Muscle layer of colon (tissue), 2 donors: ENCODE measurements around the gene CCDC136.

ENCODE experiments used
- H3K27ac ChIP-seq: one replicate; pipeline ENCODE4 v1.7.0; 2013; ENCODE audit warnings: low read depth, mild to moderate bottlenecking, low read length, moderate library complexity
- H3K27me3 ChIP-seq, 2 donors: one replicate each; pipeline ENCODE4 v1.7.0; 2013; ENCODE audit warnings: low read length in 2 of 2, mild to moderate bottlenecking in 2 of 2; ENCODE audit not compliant: insufficient read depth in 2 of 2, control insufficient read depth in 1 of 2
- H3K36me3 ChIP-seq: one replicate; pipeline ENCODE4 v1.7.0; 2013; ENCODE audit warnings: mild to moderate bottlenecking, low read length; ENCODE audit not compliant: insufficient read depth
- H3K4me1 ChIP-seq: one replicate; pipeline ENCODE4 v1.7.0; 2013; ENCODE audit warnings: mild to moderate bottlenecking, low read length; ENCODE audit not compliant: insufficient read depth
- H3K4me3 ChIP-seq, 2 donors: one replicate each; pipeline ENCODE4 v1.7.0; 2013; ENCODE audit warnings: low read length in 2 of 2, low read depth in 1 of 2, mild to moderate bottlenecking in 1 of 2, moderate library complexity in 1 of 2
- H3K9ac ChIP-seq: one replicate; pipeline ENCODE4 v1.7.0; 2013; ENCODE audit warnings: low read length
- H3K9me3 ChIP-seq: one replicate; pipeline ENCODE4 v1.7.0; 2013; ENCODE audit warnings: mild to moderate bottlenecking, low read length
- donor health status: abdominal sarcoma.
- donor health status: Adenocarcinoma of cecum.

The CCDC136 gene

DNA sequence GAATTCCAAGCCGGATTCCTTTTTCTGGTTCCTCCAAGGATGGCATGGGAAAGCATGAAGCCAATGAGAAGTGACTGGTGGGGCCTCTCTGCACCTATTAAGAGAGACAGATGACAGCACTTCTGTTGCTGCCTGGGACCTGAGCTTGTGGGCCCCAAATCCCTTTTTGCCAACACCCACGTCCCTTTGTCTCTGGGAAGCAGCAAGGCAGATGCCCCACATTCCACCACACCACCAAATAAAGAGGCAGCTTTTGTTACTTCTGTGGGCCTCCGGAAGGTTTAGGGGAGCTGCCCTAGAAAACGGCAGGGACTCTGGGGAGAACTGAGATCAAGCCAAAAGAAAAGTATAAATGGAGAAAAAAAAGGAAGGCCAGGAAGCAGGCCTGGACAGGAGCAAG, 3.4 kb downstream of the CCDC136 start:
- H3K9me3 ChIP-seq = no peaks in the 10 kb centered on the region
- H3K4me1 ChIP-seq = peaks cover 21% of the 10 kb centered on the region
- H3K27ac ChIP-seq = no peak overlapping the region
- H3K27me3 ChIP-seq = no peaks in the 10 kb centered on the region
- no peaks in the 10 kb centered on the region for H3K36me3 ChIP-seq
- H3K9ac ChIP-seq = no peak overlapping the region
- no peak overlapping the region for H3K4me3 ChIP-seq

DNA sequence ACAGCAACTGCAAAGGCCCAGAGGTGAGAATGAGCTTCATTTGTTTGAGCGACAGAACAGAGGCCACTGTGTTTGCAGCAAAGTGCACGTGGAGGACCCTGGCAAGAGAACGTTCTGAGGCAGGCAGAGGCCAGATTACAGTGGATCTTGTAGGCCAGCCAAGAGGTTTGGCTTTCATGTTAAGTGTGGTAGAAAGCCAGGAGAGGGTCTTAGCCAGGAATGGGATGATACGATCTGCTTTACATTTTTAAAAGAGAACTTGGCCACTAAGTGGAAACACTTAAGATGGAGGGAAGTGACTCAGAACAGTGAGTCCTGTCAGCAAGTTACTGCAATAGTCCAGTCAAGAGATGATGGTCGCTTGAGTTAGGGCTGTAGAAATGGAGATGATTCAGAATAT, 4.6 kb downstream of the CCDC136 start:
- Histone ChIP-seq H3K27ac (no peak overlapping the region), H3K27me3 (no peaks in the 10 kb centered on the region), H3K36me3 (no peaks in the 10 kb centered on the region), H3K9me3 (no peaks in the 10 kb centered on the region), H3K4me3 (no peak overlapping the region), H3K4me1 (peaks cover 16% of the 10 kb centered on the region), H3K9ac (no peak overlapping the region)

DNA sequence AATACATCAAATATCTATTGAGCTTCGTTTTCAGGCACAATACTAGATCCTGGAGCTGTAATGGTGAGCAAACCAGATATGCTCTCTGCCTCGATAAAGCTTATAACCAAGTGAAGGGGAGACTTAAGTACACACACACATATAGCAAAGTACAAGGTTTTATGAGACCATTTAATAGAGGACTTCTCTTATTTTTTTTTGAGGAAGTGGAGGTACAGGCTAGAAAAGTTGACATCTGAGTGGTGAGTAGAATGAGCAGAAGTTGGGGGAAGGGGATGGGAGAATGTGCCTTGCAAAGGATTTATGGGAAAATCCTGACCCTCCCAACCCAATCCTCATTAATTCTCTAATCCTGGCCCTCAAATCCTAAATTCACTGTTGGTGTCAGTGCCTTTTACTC, 7.7 kb downstream of the CCDC136 start:
- Histone ChIP-seq H3K36me3 (peaks cover 6% of the 10 kb centered on the region), H3K27me3 (no peaks in the 10 kb centered on the region), H3K9ac (no peak overlapping the region)

DNA sequence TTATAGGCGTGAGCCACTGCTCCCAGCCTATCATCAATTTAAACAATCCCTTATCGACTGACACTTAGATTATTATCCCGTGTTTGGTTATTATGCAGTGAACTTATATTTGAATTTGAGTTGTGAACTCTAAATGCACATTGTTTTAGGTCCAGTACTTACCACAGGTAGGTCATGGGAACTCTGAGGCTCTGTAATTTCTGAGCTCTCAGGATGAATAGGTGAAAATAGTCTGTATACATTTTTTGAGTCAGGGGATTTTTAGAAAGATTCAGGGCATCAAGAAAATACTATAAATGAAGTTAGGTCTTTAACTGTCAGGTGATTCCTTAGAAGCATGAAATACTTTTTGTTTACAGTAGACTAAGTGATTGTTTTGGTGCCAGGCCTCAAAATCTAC, 8.8 kb downstream of the CCDC136 start:
- H3K9me3 ChIP-seq = no peaks in the 10 kb centered on the region
- no peaks in the 10 kb centered on the region for H3K4me1 ChIP-seq
- no peak overlapping the region for H3K4me3 ChIP-seq
- no peak overlapping the region for H3K27ac ChIP-seq
- H3K27me3 ChIP-seq = no peaks in the 10 kb centered on the region
- no peak overlapping the region for H3K9ac ChIP-seq
- peaks cover 17% of the 10 kb centered on the region for H3K36me3 ChIP-seq

More for the DNA sequence above, 7.7 kb downstream of the CCDC136 start:
- Histone ChIP-seq H3K9me3 (no peaks in the 10 kb centered on the region), H3K4me3 (no peak overlapping the region), H3K4me1 (no peaks in the 10 kb centered on the region), H3K27ac (no peak overlapping the region)

DNA sequence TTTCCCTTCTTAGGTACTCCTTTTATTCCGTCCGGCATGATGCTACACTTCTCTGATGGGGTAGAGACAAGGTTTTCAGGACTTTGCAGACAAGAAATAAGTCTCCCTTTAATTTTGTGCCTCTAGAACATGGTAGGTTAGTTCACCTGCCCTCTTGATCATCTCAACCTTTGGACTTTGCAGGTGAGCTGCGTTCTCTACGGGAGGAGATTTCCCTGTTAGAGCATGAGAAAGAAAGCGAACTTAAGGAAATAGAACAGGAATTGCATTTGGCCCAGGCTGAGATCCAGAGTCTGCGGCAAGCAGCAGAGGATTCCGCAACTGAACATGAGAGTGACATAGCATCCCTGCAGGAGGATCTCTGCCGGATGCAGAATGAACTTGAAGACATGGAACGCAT, 9.2 kb downstream of the CCDC136 start:
- Histone ChIP-seq H3K9ac (no peak overlapping the region), H3K36me3 (peaks cover 21% of the 10 kb centered on the region), H3K9me3 (no peaks in the 10 kb centered on the region), H3K4me1 (no peaks in the 10 kb centered on the region), H3K27me3 (no peaks in the 10 kb centered on the region), H3K4me3 (no peak overlapping the region), H3K27ac (no peak overlapping the region)

DNA sequence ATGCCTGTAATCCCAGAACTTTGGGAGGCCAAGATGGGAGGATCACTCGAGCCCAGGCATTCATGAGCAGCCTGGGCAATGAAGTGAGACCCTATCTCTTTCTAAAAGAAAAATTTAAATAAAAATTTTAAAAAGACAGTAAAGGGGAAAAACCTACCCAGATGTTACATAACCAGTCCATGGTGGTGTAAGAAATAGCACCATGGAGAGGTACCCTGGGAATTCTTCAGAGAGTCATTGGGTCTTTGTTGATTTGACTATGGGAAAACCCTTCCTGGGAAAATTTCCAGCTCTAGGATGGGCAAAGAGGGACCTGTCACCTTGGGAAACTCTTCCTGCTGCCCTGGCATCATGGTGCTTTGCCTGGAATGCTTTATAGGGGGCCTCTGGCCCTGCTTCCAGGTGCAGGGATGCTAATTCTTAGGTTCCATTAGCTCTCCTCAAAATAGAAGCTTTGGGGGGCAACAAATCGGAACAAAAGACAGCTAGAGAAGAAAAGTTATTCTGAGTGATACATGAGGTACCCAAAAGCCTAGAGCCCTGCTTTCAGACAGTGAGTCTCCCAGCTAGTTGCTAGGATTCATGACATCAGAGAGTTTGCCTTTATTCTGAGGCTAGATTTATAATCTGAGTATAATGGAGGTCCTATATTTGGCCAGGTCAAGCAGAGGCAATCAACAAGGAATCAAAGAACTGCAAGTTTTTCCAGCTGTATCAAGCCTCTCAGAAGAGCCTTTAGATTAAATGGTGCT, 10.1 kb downstream of the CCDC136 start:
- H3K36me3 ChIP-seq = peaks cover 29% of the 10 kb centered on the region
- no peak overlapping the region for H3K9ac ChIP-seq
- no peak overlapping the region for H3K4me3 ChIP-seq
- no peak overlapping the region for H3K27ac ChIP-seq
- no peaks in the 10 kb centered on the region for H3K4me1 ChIP-seq
- H3K27me3 ChIP-seq = no peaks in the 10 kb centered on the region
- H3K9me3 ChIP-seq = no peaks in the 10 kb centered on the region

DNA sequence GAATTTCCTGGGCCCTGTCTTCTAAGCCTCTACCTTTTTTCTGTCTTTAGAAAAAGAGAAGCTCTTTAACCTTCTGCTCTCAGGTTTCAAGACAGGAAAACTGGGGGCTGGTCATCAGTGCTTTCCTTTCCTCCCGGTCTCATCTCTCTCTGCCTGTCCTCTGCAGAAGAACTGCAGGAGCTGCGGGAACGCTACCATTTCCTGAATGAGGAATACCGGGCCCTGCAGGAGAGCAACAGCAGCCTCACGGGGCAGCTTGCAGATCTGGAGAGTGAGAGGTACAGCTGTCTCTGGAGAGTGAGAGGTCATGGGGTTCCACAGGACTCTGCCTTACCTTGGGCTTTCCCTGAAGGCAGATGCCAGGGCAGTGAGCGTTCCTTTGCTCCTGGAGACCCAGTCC, 12.7 kb downstream of the CCDC136 start:
- Histone ChIP-seq H3K27me3 (no peaks in the 10 kb centered on the region), H3K9ac (no peak overlapping the region), H3K4me3 (no peak overlapping the region), H3K36me3 (peaks cover 46% of the 10 kb centered on the region), H3K4me1 (no peaks in the 10 kb centered on the region), H3K9me3 (no peaks in the 10 kb centered on the region), H3K27ac (no peak overlapping the region)

DNA sequence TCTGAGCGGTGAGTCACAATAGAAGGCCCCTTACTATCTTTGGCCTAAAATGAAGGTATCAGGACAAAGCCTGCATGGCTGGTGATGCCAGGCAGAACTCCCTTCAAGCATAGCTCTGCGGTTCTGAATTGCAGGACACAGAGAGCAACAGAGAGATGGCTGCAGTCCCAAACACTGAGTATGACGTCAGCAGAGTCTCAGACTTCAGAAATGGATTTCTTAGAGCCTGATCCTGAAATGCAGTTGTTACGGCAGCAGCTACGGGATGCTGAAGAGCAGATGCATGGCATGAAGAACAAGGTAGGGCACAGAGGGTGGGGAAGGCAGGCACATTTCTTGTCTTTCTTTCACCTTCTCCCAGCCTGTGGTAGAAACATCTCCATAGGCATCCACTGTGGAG, 13.5 kb downstream of the CCDC136 start:
- Histone ChIP-seq H3K9ac (no peak overlapping the region), H3K9me3 (no peaks in the 10 kb centered on the region), H3K27ac (no peak overlapping the region), H3K36me3 (peaks cover 46% of the 10 kb centered on the region), H3K27me3 (no peaks in the 10 kb centered on the region), H3K4me1 (no peaks in the 10 kb centered on the region), H3K4me3 (no peak overlapping the region)

DNA sequence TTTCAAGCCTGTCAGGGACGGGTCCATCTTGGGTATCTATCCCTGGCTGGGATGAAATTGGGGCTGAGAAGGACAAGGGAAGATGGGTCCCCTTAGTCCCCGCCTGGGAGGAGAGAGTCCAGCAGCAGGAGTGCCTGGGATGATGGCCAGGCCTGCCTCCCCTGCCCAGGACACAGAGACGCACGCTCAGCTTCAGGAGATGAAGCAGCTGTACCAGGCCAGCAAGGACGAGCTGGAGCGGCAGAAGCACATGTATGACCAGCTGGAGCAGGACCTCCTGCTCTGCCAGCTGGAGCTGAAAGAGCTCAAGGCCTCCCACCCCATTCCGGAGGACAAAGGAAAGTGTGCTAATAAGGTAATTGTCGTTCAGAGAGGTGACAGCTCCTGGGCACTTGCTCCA, 15.4 kb downstream of the CCDC136 start:
- Histone ChIP-seq H3K27me3 (no peaks in the 10 kb centered on the region), H3K4me3 (no peak overlapping the region), H3K36me3 (peaks cover 41% of the 10 kb centered on the region), H3K27ac (no peak overlapping the region), H3K4me1 (no peaks in the 10 kb centered on the region), H3K9ac (no peak overlapping the region), H3K9me3 (no peaks in the 10 kb centered on the region)

DNA sequence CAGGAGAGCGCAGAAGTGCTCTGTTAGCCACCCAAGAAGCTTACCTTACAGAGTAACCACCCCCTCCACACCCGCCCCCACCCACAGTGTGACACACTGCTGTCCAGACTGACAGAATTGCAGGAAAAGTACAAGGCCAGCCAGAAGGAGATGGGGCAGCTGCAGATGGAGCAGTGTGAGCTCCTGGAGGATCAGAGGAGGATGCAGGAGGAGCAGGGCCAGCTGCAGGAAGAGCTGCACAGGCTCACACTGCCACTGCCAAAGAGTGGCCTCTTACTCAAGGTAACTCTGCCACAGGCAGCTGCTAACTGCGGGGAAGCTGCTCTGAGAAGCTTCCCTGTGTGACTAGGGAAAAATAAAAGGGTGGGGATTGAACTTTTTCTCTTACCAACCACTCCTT, 17.6 kb downstream of the CCDC136 start:
- no peak overlapping the region for H3K9ac ChIP-seq
- no peaks in the 10 kb centered on the region for H3K27me3 ChIP-seq
- H3K4me3 ChIP-seq = no peak overlapping the region
- H3K9me3 ChIP-seq = no peaks in the 10 kb centered on the region
- no peak overlapping the region for H3K27ac ChIP-seq
- H3K36me3 ChIP-seq = peaks cover 41% of the 10 kb centered on the region
- no peaks in the 10 kb centered on the region for H3K4me1 ChIP-seq

DNA sequence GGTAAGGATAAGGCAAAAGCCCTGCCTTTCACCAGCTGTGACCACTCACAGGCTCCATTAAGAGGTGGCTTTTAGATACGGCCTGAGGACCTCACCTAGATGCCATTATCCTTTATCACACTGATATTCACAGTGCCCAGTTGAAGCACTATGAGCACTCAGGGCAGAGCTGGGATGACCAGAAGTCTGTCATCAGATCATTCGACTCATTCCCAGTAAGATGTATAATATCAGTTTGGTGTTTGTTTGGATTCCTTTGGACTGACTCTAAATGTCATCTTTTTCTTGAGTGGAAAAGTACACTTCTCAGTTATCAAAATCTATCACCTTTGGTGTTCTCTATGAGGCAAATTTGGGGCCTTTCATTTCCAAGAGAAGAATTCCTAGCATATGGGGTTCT, 18.7 kb downstream of the CCDC136 start:
- no peak overlapping the region for H3K9ac ChIP-seq
- H3K36me3 ChIP-seq = peaks cover 29% of the 10 kb centered on the region
- H3K27me3 ChIP-seq = no peaks in the 10 kb centered on the region
- no peak overlapping the region for H3K27ac ChIP-seq
- no peaks in the 10 kb centered on the region for H3K9me3 ChIP-seq
- no peak overlapping the region for H3K4me3 ChIP-seq
- H3K4me1 ChIP-seq = no peaks in the 10 kb centered on the region

DNA sequence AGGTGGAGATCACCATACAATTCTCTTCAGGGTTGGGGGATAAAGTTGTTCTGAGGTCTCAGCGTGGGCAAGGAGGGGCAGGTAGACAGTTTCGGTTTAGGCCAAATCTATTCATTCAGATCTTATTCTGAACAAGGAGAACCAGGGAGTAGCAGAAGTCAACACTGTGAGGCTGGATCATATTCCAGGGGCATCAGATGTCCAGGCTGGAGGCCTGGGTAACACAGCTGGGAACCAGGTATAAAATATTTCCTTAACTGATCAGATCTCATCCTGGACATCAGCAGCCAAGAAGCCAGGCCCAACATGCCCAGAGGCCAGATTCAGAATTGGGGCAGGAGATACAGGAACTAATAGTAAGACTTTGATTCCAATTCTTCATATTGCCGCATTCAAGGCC, 19.2 kb downstream of the CCDC136 start:
- peaks cover 24% of the 10 kb centered on the region for H3K36me3 ChIP-seq
- H3K4me1 ChIP-seq = no peaks in the 10 kb centered on the region

More for the DNA sequence above, 19.2 kb downstream of the CCDC136 start:
- H3K9me3 ChIP-seq = no peaks in the 10 kb centered on the region
- no peak overlapping the region for H3K4me3 ChIP-seq
- H3K27ac ChIP-seq = no peak overlapping the region
- H3K27me3 ChIP-seq = no peaks in the 10 kb centered on the region
- H3K9ac ChIP-seq = no peak overlapping the region
